H4 (cell line): ENCODE measurements around the gene TXNRD2. TPM values are rescaled to one million over a fixed set of nuclear protein-coding genes. Genes with fewer than 3 reads are reported as not detected.
"Not testable (repeated sequence)": the region's sequence is repeated elsewhere in the genome, so short reads cannot be mapped to it uniquely, and the experiment has no call there.

Experiments used
- DNase-seq: peaks from one replicate; pipeline ENCODE4 v3.0.0-alpha.2; 2015; ENCODE audit warnings: low spot score
- total RNA-seq: library from RNA; depleted of rRNA; stranded (reverse); fragments of >200 nt; shearing (Covaris generic); gene quantifications from 2 replicates; pipeline ENCODE4 v1.2.3, GENCODE V29; 2014

Gene TXNRD2
- total RNA-seq, 1 experiment from 2014 or later = 7.5 TPM

GRCh38 chr22:19846620-19847344, 94.8 kb downstream of the TXNRD2 start:
- DNase-seq = no peak

- no peak for DNase-seq
These were observed 96.4 kb downstream of the TXNRD2 start for GRCh38 chr22:19845054-19845722.

DNA sequence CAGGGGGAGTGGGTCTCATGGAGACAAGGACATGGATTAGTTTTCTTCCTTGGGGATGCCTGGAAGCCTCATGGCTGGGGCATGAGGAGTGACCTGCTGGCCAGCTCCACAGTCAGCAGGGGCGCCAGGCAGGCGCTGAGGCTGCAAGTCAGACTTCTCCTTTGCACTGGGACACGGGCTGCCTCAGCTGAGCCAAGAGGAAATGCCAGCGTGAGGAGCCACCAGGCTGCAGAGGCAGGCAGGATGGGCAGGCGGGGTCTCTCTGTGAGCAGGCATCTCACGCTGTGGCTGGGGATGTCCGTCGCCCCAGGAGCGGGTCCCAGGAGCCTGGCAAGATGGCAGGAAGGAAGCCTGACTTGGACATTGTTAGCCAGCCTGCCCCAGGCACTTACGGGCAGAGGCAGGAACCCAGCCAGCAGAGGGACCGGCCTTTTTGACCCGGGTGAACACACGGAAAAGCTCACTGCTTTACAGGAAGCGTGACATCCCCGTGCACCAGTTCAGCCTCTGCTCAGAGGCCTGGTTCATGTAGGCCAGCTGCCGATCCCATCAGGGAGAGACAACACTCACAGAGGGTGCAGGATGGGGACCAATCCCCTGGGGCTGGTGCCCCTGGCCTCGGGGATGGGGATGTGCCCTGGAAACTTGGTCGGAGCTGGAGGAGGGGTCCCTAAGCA, 97.1 kb downstream of the TXNRD2 start:
- DNase-seq = no peak

- no peak for DNase-seq
These were observed 97.7 kb downstream of the TXNRD2 start for GRCh38 chr22:19843857-19844376.

DNA sequence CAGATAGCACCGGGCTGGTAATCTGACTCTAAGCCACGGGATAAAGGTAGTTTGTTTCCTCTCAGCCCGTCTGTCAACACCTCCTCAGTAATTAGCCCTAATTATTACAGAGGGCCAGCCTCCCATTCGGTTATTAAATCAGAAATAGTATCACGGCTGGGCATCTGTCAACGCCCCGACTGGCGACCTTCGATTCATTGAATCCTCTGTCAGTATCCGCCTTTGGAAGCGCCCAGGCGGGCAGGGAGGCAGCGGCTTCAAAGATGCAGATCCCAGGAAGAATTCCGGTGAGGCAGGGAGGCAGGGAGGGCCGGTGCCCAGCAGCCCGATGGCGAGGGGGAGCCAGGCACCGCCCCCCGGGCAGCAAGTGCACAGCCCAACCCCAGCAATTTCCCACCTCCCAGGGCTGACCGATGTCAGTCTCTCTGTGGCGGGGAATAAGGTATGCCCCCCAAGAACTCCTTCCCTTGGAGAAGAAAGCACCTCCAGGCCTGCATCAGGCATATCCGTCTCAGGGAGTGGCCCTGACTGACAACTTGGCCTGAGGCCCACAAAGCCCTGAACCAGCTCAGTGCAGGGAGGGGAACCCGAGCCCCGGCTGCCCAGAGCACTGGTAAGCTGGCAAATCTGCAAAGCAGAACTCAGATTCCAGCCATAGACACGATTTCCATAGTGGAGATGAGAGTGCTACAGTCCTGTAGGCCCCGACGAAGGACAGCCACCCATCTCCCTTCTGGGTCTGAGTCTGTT, 98.3 kb downstream of the TXNRD2 start:
- no peak for DNase-seq

DNA sequence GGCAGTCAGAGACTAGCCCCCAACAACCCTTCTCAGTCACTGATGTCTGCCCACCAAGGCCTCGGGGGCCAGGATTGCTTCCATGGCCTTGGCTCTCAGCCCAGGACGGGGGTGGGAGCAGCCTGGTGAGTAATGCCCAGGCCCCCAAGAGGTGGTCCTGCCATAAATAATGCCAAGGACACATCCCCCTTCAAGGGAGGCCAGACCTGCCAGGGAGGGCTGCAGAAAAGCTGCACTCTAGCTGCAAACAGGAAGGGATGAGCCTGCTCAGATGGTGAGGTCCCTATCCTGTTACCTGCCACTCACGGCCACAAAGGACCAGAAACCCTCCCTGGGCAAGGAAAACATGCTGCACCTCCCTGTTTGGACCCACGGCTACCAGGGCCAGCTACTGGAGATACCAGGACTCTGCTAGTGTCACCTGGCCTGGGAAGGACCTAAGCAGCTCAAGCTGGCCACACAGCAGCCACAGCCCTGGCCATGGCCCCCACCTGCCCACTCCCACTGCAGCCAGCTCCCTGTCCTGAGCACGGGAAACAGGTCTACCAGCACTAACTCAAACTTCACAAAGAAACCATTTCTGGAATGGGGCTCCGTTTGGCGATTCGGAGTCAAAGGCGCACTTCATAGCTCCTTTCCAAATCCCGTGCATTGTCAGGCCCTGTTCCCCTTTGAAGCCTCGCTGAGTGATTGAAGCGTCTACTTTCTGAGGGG, 99.1 kb downstream of the TXNRD2 start:
- DNase-seq = no peak

GRCh38 chr22:19841641-19842392, 99.8 kb downstream of the TXNRD2 start:
- no peak for DNase-seq

GRCh38 chr22:19840955-19841640, 100.5 kb downstream of the TXNRD2 start:
- no peak for DNase-seq

DNA sequence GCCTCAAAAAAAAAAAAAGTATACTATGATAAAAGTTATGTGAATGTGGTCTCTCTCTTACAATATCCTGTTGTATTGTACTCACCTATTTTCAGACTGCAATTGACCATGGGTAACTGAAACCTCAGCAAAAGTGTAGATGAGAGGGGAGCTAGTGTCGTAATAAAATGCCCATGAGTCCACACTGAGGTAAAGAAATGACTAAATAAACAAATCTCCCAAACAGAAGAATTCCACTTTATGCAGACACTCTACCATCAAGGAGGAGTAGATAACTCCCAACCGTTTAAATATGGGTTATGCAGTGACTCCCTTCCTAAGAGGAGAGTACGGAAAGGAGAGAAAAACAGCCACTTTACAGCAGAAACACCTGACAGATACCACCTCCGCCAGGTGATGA, 101.6 kb downstream of the TXNRD2 start:
- DNase-seq = no peak

GRCh38 chr22:19837915-19838314, 103.7 kb downstream of the TXNRD2 start:
- no peak for DNase-seq

- DNase-seq = no peak
These were observed 105.1 kb downstream of the TXNRD2 start for GRCh38 chr22:19836512-19836911.

GRCh38 chr22:19834599-19834998, 107.0 kb downstream of the TXNRD2 start:
- DNase-seq = no peak

DNA sequence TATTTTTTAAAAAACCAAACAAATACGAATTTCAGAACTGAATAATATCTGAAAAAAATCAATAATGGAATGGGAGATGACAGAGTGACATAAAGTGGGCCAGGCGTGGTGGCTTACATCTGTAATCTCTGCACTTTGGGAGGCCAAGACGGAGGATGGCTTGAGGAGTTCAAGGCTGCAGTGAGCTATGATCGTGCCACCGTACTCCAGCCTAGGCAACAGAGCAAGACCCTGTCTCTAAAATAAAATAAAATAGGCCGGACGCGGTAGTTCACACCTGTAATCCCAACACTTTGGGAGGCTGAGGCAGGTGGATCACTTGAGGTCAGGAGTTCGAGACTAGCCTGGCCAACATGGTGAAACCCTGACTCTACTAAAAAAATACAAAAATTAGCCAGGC, 108.3 kb downstream of the TXNRD2 start:
- not testable (repeated sequence) for DNase-seq

GRCh38 chr22:19832476-19833108, 109.0 kb downstream of the TXNRD2 start:
- no peak for DNase-seq

GRCh38 chr22:19831979-19832378, 109.6 kb downstream of the TXNRD2 start:
- DNase-seq = not testable (repeated sequence)

- DNase-seq = no peak
These were observed 110.6 kb downstream of the TXNRD2 start for GRCh38 chr22:19831016-19831415.

DNA sequence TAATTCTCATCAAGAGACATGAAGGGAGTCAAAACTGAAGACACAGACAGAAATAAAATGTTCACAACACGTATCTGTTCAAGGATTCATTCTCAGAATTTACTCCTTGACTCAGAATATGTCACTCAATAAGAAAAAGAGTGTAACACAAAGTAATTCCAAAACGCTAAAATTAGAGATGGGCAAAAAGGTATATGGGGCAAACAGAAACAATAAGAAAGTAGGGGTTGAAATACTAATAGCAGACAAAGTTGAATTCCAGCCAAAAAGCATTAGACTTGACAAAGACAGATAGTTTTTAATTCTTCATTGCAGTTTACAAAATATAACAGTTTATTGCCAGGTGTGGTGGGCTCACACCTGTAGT, 113.6 kb downstream of the TXNRD2 start:
- DNase-seq = no peak

GRCh38 chr22:19827341-19828034, 114.1 kb downstream of the TXNRD2 start:
- DNase-seq = no peak

GRCh38 chr22:19826619-19826950, 115.0 kb downstream of the TXNRD2 start:
- no peak for DNase-seq
